HG03103 (cell line): ENCODE data around the gene METTL16.
"Not testable (repeated sequence)": the region's sequence is repeated elsewhere in the genome, so short reads cannot be mapped to it uniquely, and the experiment has no call there.

Experiments used
- ATAC-seq: cut with Tn5 transposase; IDR thresholded peaks from one replicate; pipeline ENCODE4 v1.9.1; 2021; ENCODE audit warnings: low read depth; ENCODE audit not compliant: unreplicated experiment

The METTL16 gene

GRCh38 chr17:2511462-2512369 is at the start of gene METTL16:
TSS of gene METTL16 (minus strand) at chr17:2511888. CDS start at chr17:2502331, 9,557 bp downstream.
- ATAC-seq = peak; percentile 91

DNA sequence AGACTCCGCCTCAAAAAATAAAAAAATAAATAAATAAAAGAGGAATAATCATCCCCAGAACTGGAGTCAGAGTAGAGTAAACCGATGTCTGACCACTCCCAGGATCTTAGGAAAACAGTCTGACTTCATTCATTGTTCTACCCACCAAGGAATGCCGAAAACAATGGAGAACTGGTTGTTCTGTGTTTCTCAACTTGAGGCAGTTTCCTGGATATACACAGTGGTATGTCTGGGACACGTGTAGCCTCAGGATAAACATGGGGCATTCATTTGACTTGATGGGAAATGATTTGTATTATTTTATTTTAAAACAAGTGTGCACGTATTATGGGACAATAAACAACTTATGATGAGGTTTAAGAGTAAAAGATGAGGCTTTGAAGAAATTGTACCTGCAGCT is 49.0 kb upstream of the METTL16 start:
- ATAC-seq = no peak

DNA sequence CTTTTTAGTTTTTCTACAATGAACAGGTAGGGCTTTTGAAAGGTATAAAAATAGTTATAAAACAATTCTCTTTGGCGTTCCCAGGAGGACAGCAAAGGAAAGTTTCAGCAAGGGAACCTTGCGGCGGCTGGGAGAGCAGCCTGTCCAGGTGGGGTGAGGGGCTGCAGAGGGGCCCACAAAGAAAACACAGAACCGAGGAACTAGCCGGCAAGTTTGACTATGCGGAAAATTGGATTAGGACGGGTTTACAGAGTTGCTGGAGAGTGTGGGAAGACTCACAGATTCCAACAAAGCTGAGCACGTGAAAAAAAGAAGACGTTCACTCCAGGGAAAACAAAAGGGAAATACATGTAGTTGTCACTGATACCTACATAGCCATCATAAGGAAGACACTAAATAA is 40.2 kb upstream of the METTL16 start:
- ATAC-seq = no peak

GRCh38 chr17:2551493-2551892 is 39.8 kb upstream of the METTL16 start:
- no peak for ATAC-seq

DNA sequence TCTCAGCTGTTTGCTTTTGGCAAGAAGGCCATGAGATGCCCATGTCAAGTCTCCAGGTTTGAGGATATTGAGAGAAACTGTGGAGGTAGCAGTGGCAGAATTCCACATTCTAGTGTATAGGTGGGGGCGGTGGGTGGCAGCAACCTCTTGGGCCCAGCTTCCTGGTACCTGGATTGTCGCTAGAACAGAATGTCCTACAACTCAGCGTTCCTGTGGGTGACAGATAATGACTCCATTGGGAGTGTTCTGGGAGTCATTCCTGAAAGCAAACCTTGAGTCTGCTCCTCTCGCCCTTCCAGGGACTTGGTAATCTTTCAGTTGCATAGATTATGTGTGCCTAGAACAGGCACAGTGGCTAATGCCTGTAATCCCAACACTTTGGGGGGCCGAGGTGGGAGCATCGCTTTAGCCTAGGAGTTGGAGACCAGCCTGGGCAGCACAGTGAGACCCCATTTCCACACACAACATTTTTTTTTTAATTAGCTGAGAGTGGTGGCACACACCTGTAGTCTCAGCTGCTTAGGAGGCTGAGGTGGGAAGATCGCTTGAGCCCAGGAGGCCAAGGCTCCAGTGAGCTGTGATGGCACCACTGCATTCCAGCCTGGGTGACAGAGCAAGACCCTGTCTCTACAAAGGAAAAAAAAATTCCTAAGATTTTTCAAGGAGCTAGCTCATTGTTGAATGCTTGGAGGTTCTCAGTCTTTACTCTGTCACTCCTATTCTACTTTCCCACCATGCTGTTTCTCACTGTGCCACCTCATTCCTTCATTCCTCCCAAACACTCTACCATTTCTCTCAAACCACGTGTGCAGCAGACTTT is 37.9 kb upstream of the METTL16 start:
- ATAC-seq = no peak

DNA sequence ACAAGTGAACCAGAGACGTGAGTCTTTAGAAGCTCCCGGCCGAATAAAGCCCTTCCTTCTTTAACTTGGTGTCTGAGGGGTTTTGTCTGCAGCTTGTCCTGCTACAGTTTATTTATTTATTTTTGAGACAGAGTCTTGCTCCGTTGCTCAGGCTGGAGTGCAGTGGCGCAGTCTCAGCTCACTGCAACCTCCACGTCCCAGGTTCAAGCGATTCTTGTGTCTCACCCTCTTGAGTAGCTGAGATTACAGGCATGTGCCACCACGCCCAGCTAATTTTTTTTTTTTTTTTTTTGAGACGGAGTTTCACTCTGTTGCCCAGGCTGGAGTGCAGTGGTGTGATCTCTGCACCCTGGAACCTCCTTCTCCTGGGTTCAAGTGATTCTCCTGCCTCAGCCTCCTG is 36.3 kb upstream of the METTL16 start:
- not testable (repeated sequence) for ATAC-seq

DNA sequence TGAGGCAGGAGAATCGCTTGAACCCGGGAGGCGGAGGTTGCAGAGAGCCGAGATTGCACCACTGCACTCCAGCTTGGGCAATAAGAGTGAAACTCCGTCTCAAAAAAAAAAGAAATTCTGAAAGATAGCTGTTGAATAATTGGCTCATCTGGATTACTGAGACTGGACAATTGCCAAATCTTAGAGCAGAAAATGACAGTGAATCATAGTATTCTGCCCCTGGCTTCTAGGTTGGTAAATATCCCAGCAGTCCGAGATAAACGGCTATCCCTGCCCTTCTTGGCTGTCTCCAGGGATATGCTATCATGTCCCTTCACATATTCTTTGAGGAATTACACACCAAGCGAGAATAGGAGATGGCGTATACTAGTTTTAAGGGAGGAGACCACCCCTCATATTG is 35.5 kb upstream of the METTL16 start:
- no peak for ATAC-seq

DNA sequence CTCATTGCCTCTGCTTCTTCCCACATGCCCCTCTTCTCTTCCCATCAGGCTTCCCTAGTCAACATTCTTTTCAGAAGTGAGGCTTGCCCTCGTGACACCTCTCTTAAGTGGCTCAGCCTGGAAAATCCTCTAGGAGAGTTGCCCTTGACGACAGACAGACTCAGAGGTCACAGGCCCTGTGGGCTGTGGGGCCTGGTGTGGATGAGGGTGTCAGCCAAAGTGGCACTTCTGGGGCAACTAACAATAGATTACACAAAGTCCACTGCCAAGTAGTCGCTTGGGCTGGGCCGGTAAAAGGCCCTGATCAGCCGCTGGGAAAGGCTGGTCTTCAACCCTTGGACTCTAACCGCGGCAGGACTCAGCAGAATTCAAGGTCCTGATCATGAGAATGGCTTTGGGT is 33.7 kb upstream of the METTL16 start:
- no peak for ATAC-seq

- no peak for ATAC-seq
These were observed 30.8 kb upstream of the METTL16 start for GRCh38 chr17:2542456-2542855.

DNA sequence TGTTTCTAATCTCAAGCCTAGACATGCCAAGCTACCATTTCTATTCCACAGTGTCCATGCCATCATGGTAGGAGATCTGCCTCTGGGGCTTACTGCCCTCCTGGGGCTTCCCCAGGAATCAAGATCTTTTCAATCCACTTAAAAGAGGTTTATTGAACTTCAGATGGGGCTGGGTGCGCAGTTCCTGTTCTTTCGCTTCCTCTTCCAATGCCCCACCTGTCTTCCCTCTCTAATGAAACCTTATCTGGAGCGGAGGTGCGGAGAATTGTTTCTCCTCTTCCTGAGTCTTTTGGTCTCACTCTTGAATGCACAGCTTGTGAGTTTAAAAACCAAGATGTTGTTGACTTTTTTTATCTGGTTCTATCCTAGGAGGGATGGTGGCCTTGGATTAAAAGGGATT is 30.4 kb upstream of the METTL16 start:
- no peak for ATAC-seq

- ATAC-seq = not testable (repeated sequence)
These were observed 25.9 kb upstream of the METTL16 start for GRCh38 chr17:2537579-2537978.

- ATAC-seq = no peak
These were observed 20.5 kb upstream of the METTL16 start for GRCh38 chr17:2532146-2532720.

GRCh38 chr17:2531243-2531954 is 19.7 kb upstream of the METTL16 start:
- ATAC-seq = not testable (repeated sequence)

DNA sequence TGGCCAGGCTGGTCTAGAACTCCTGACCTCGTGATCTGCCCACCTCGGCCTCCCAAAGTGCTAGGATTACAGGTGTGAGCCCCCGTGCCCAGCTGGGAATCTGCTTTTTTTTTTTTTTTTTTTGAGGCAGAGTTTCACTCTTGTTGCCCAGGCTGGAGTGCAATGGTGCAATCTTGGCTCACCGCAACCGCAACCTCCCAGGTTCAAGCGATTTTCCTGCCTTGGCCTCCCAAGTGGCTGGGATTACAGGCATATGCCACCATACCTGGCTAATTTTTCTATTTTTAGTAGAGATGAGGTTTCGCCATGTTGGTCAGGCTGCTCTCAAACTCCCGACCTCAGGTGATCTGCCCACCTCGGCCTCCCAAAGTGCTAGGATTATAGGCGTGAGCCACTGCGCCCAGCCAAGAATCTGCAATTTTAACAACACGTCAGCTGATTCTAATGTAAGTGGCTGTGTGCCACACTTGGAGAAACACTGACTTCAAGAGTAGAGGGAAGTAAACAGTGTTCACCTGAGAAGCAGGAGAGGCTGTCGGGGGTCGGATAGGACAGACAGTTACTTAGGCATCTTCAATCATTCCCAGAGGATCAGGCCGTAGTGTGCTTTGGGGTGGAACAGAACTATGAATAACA is 10.2 kb upstream of the METTL16 start:
- not testable (repeated sequence) for ATAC-seq

- no peak for ATAC-seq
These were observed 9.6 kb upstream of the METTL16 start for GRCh38 chr17:2521257-2521656.

- ATAC-seq = no peak
These were observed 5.9 kb upstream of the METTL16 start for GRCh38 chr17:2517539-2517938.

DNA sequence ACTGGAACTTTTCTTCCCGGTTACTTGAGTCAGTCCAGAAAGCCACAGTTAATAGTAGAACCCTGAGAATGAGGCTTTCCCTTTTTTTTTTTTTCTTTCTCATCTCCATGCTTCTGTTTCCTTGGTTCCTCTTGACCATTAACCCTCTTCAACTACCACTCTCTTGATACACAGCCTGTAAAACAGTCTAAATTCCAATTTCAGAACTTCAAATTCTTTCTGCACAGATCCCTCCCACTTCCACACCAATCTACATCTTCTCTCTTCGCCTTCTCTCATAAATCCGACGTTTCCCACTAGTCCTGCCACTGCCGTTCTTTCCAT is 588 bp downstream of the METTL16 start:
- ATAC-seq = no peak

GRCh38 chr17:2510559-2510958 is 1.1 kb downstream of the METTL16 start:
- ATAC-seq = no peak

DNA sequence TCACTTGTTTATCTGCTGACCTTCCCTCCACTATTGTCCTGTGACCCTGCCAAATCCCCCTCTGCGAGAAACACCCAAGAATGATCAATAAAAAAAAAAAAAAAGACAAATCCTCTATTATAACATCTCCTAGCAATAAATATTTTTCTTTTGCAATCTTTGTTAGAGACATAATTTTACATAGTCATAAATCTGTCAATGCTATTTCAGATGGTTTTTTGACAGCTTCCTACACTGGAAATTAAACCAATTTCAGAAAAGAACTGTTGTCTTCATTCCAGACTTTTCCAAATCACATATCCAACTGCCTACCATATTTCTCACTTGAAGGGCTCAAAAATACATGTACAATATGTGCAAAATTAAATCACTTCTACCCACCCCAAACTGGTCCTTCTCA is 3.7 kb downstream of the METTL16 start:
- no peak for ATAC-seq

- ATAC-seq = not testable (repeated sequence)
These were observed 4.7 kb downstream of the METTL16 start for GRCh38 chr17:2507015-2507414.
